Fibroblast of mammary gland (primary cell): ENCODE data around the gene GGTLC1.
"Not testable (repeated sequence)": the region's sequence is repeated elsewhere in the genome, so short reads cannot be mapped to it uniquely, and the experiment has no call there.

Experiments
- DNase-seq: peaks from one replicate; pipeline ENCODE4 v3.0.0-alpha.2; 2010; ENCODE audit warnings: low read depth
- H3K4me3 ChIP-seq: 2 replicates; pipeline ENCODE4 v1.5.1; 2011; ENCODE audit warnings: low read depth, mild to moderate bottlenecking, low read length, moderate library complexity; ENCODE audit not compliant: control insufficient read depth
- CTCF ChIP-seq: conservative IDR thresholded peaks from 2 replicates; pipeline ENCODE4 v1.5.1; 2011; ENCODE audit warnings: low read depth, low read length, inconsistent platforms; ENCODE audit not compliant: control insufficient read depth, insufficient read depth

Gene GGTLC1

GRCh38 chr20:23981526-23981925 is 7.1 kb downstream of the GGTLC1 start:
- not testable (repeated sequence) for DNase-seq, H3K4me3 ChIP-seq

DNA sequence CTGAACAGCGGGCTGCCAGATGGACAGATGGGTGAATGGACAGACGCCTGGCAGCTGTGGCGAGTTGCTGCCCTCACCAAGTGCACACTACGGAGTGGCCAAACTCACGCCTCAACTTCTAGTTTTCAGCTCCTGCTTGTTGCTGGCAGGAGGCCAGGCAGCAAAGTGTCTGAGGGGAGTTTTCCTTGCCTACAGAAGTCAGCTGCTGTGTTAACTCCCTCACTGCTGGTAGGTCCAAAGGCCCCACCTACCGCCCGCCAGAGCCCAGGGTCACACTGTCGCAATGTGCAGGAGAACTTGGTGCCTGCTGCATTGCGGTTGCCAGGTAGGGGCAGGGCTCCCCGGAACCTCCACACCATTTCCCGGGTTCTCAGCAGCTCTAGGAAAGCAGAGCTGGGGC is 7.6 kb downstream of the GGTLC1 start:
- H3K4me3 ChIP-seq, DNase-seq: not testable (repeated sequence)

DNA sequence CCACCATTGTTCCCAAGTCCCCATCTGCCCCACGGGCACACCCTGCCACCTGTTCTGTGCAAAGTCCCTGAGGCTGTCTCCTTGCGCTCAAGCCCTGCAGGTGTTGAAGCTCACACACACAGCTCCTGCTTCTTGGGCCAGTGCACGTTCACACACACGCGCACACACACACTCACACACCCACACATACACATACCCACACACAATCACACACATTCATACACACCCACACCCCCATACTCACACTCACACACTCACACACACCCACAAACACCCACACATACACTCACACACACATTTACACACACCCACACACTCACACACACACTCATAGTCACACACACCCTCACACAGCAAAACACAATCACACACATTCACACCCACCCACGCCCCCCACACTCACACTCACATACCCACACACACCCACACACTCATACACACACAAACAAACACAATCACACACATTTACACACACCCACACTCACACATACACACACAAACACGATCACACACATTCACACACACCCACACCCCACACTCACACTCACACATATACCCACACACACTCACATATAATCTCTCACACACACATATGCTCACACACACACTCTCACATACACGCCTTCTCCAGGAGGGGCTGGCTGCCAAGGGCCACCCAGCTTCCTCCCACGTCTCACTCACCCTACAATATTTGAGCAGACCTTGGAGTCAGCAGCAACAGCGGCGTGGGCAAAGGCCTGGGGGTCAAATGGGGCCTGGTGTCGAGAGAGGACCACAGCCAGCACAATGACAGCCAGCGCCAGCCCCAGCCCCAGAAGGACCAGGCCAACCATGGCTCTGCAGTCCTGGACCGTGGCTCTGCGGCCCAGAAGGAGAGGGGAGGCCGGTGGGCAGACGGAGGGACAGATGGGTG is 8.4 kb downstream of the GGTLC1 start:
- not testable (repeated sequence) for DNase-seq, H3K4me3 ChIP-seq

DNA sequence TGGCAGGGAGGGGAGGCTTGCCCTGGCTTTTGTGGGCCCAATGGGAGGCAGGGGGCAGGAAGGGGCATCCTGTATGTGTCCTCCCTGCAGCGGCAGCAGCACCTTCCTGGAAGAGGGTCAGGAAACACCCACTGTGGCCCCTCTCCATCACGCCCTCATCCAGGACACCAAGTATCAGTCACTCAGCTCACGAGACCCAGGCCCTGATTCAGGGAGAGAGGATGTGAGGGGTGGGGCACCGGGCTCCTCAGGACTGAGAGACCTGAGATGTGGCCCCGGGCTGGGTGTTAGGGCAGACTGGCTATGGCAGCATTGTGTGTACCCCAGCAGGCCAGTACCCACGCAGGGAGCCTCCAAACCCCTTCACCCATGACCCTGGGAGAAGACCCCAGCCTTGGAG is 9.2 kb downstream of the GGTLC1 start:
- not testable (repeated sequence) for H3K4me3 ChIP-seq, DNase-seq

- H3K4me3 ChIP-seq, DNase-seq: not testable (repeated sequence)
Observed at GRCh38 chr20:23978457-23978856, 10.1 kb downstream of the GGTLC1 start.

GRCh38 chr20:23974966-23975365 is 13.6 kb downstream of the GGTLC1 start:
- no peak overlapping the region for H3K4me3 ChIP-seq
- no peak for TF ChIP-seq CTCF
- no peak for DNase-seq

- no peak for DNase-seq
- no peak for TF ChIP-seq CTCF
- H3K4me3 ChIP-seq, result no peak overlapping the region
Observed at GRCh38 chr20:23971310-23971709, 17.3 kb downstream of the GGTLC1 start.

DNA sequence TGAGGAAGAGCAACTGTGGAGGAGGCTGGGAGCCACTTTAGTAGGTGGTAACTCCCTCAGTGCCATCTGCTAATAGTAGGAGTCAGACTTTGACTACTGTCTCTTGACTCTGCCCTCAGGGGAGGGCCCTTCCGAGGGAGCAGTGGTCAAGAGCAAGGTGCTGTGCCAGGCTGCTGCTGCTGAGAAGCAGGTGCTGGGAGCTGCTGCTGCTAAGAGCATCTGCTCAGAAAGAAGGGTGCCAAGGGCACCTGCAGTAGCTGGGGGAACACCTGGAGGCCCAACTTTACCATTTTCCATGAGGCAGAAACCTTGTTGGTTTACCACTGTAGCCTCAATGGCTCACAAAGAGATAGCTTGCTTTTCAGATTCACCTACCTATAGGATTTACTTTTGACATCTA is 18.5 kb downstream of the GGTLC1 start:
- no peak for DNase-seq
- H3K4me3 ChIP-seq, result no peak overlapping the region
- TF ChIP-seq CTCF, result no peak

GRCh38 chr20:23967616-23967979 is 21.0 kb downstream of the GGTLC1 start:
- DNase-seq, result no peak
- no peak for TF ChIP-seq CTCF
- H3K4me3 ChIP-seq, result no peak overlapping the region
